MM.1S (cell line): ENCODE data around the gene TULP4.

Experiments used
- DNase-seq: peaks from one replicate; pipeline ENCODE4 v3.0.0-alpha.2; 2015
- H2AFZ ChIP-seq: fragments of 300-600 bp; sonication (generic); 2 replicates; pipeline ENCODE4 v1.6.0; 2016; ENCODE audit warnings: antibody characterized with exemption, low read length
- H3F3A ChIP-seq: fragments of 300-600 bp; sonication (generic); 2 replicates; pipeline ENCODE4 v1.6.1; 2016; ENCODE audit warnings: mild to moderate bottlenecking, antibody characterized with exemption, low read length, moderate library complexity, mixed read lengths; ENCODE audit not compliant: insufficient read depth
- H3K27ac ChIP-seq: fragments of 300-600 bp; sonication (generic); 2 replicates; pipeline ENCODE4 v1.5.1; 2016; ENCODE audit warnings: mild to moderate bottlenecking, low read length
- H3K27me3 ChIP-seq: fragments of 300-600 bp; sonication (generic); replicated peaks from 2 replicates; pipeline ENCODE4 v1.6.0; 2016; ENCODE audit warnings: low read length; ENCODE audit not compliant: insufficient read depth
- H3K36me3 ChIP-seq: fragments of 300-600 bp; sonication (generic); replicated peaks from 2 replicates; pipeline ENCODE4 v1.6.1; 2016; ENCODE audit warnings: mild to moderate bottlenecking, low read length, mixed read lengths; ENCODE audit not compliant: insufficient read depth
- H3K4me1 ChIP-seq: fragments of 300-600 bp; sonication (generic); 2 replicates; pipeline ENCODE4 v1.6.1; 2016; ENCODE audit warnings: low read length, mixed read lengths
- H3K4me2 ChIP-seq: fragments of 300-600 bp; sonication (generic); 2 replicates; pipeline ENCODE4 v1.6.0; 2016; ENCODE audit warnings: low read depth, low read length
- H3K4me3 ChIP-seq: fragments of 300-600 bp; sonication (generic); 2 replicates; pipeline ENCODE4 v1.5.1; 2016; ENCODE audit warnings: low read length, mixed read lengths
- H3K79me2 ChIP-seq: fragments of 300-600 bp; sonication (generic); 2 replicates; pipeline ENCODE4 v1.6.1; 2016; ENCODE audit warnings: mixed run types, low read length, mixed read lengths
- H3K9ac ChIP-seq: fragments of 300-600 bp; sonication (generic); 2 replicates; pipeline ENCODE4 v1.6.1; 2016; ENCODE audit warnings: low read length, mixed read lengths
- H3K9me2 ChIP-seq: fragments of 300-600 bp; sonication (generic); replicated peaks from 2 replicates; pipeline ENCODE4 v1.6.1; 2016; ENCODE audit warnings: mild to moderate bottlenecking, low read length, mixed read lengths; ENCODE audit not compliant: insufficient read depth
- H3K9me3 ChIP-seq: fragments of 300-600 bp; sonication (generic); replicated peaks from 2 replicates; pipeline ENCODE4 v1.6.1; 2016; ENCODE audit warnings: mild to moderate bottlenecking, low read length, mixed read lengths; ENCODE audit not compliant: insufficient read depth
- H4K20me1 ChIP-seq: fragments of 300-600 bp; sonication (generic); 2 replicates; pipeline ENCODE4 v1.6.1; 2016; ENCODE audit warnings: mild to moderate bottlenecking, low read length, moderate library complexity, mixed read lengths; ENCODE audit not compliant: insufficient read depth
- EZH2 ChIP-seq: fragments of 300-600 bp; sonication (generic); optimal IDR thresholded peaks from 2 replicates; pipeline ENCODE3; 2017; ENCODE audit warnings: low read depth, mild to moderate bottlenecking, antibody characterized with exemption, low read length, mixed read lengths
- EZH2phosphoT487 ChIP-seq: fragments of 300-600 bp; sonication (generic); IDR thresholded peaks from 2 replicates; pipeline ENCODE4 v1.6.1; 2018; ENCODE audit warnings: antibody characterized with exemption, low read length
- TF ChIP-seq, protein P1 (sequence below): fragments of 300-600 bp; sonication (generic); IDR thresholded peaks from 2 replicates; pipeline ENCODE4 v1.5.1; 2016; ENCODE audit warnings: antibody characterized with exemption, low read length, mixed read lengths

The TULP4 gene

DNA sequence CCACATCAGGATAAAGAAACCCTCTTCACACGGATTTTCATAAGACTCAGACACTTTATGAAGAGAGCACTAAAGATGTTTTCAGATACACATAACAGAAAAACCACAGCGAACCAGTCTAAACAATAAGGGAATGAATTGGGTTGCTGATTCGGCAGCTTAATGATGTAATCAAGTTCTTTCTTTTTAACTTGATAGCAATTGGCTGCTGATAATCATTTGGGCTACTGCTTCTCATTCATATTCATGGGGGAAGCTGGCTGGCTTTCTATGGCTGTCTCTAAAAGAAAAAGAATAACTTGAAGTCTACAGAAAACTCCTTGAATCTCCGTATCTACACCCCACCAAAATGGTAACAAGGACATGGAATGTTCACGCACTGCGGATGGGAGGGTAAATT, 227.6 kb downstream of the TULP4 start:
- no peaks in the 10 kb centered on the region for H3K9me2 ChIP-seq
- no peak overlapping the region for H3K27ac ChIP-seq
- no peaks in the 10 kb centered on the region for H4K20me1 ChIP-seq
- no peak overlapping the region for H3K4me3 ChIP-seq
- TF ChIP-seq, protein P1, sequence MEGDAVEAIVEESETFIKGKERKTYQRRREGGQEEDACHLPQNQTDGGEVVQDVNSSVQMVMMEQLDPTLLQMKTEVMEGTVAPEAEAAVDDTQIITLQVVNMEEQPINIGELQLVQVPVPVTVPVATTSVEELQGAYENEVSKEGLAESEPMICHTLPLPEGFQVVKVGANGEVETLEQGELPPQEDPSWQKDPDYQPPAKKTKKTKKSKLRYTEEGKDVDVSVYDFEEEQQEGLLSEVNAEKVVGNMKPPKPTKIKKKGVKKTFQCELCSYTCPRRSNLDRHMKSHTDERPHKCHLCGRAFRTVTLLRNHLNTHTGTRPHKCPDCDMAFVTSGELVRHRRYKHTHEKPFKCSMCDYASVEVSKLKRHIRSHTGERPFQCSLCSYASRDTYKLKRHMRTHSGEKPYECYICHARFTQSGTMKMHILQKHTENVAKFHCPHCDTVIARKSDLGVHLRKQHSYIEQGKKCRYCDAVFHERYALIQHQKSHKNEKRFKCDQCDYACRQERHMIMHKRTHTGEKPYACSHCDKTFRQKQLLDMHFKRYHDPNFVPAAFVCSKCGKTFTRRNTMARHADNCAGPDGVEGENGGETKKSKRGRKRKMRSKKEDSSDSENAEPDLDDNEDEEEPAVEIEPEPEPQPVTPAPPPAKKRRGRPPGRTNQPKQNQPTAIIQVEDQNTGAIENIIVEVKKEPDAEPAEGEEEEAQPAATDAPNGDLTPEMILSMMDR: no peak
- TF ChIP-seq EZH2 (no peak), EZH2phosphoT487 (no peak)
- no peaks in the 10 kb centered on the region for H3K36me3 ChIP-seq
- no peak overlapping the region for H2AFZ ChIP-seq
- H3K27me3 ChIP-seq: peaks cover 7% of the 10 kb centered on the region; the same call in 1 of the 2 replicates
- no peak overlapping the region for H3K4me2 ChIP-seq
- no peaks in the 10 kb centered on the region for H3K4me1 ChIP-seq
- no peak overlapping the region for H3K9ac ChIP-seq
- no peak for DNase-seq
- no peaks in the 10 kb centered on the region for H3K9me3 ChIP-seq
- H3K79me2 ChIP-seq: no peaks in the 10 kb centered on the region
- no peaks in the 10 kb centered on the region for H3F3A ChIP-seq

DNA sequence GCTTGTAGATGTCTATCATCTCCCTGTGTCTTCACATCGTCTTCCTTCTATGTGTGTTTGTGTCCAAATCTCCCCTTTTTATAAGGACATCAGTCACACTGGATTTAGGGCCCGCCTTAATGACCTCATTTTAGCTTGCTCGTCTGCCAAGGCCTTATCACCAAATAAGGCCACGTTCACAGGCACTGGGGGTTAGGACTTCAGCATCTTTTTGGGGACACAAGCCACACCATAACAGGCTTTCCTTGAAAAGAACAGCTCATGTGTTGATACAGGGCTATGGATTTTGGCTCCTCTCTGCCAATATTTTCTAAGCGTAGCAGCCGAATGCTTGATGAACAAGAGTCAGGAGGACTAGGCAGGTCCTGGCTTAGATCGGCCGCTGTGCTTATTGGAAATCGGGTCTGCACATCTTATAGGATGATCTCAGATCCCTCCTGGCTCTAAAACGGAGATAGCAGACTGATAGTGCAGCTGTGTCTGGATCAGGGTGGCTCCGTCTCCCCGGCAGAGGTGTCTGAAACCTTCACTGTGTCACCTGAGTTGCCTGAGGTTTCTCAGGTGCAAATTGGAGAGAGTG, 231.4 kb downstream of the TULP4 start:
- no peak for TF ChIP-seq EZH2phosphoT487
- no peak for TF ChIP-seq EZH2
- TF ChIP-seq, protein P1: no peak
- Histone ChIP-seq H2AFZ (no peak overlapping the region), H3K9ac (no peak overlapping the region), H3K27me3 (peaks cover 14% of the 10 kb centered on the region), H3K27ac (no peak overlapping the region), H3K4me2 (no peak overlapping the region), H3K4me1 (no peaks in the 10 kb centered on the region), H4K20me1 (no peaks in the 10 kb centered on the region), H3K9me3 (no peaks in the 10 kb centered on the region), H3K9me2 (no peaks in the 10 kb centered on the region), H3F3A (no peaks in the 10 kb centered on the region), H3K79me2 (no peaks in the 10 kb centered on the region), H3K4me3 (no peak overlapping the region), H3K36me3 (no peaks in the 10 kb centered on the region)
- DNase-seq: no peak

DNA sequence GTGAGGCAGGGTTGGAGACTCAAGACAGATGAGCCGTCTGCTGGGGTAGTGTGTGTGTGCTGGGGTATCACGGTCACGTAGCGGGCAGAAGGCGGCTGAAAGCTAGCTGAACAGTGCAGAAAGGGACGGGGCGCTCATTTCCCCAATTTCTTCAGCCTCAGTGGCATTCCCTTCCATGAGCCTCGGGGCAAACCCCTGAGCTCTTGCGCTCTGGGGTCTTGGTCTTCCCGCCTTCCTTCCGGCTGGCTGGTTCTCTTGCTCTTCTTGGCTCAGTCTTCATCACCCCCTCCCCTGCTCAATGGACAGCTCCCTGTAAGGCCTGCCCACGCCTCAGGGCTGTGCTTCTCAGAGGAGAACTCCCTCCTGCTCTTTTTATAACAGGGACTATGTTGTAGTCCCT, 232.2 kb downstream of the TULP4 start:
- no peaks in the 10 kb centered on the region for H3F3A ChIP-seq
- no peak for DNase-seq
- no peak for TF ChIP-seq EZH2phosphoT487
- TF ChIP-seq, protein P1: no peak
- no peak for TF ChIP-seq EZH2
- H3K4me2 ChIP-seq: no peak overlapping the region
- H3K9me2 ChIP-seq: no peaks in the 10 kb centered on the region
- H3K9ac ChIP-seq: no peak overlapping the region
- no peaks in the 10 kb centered on the region for H4K20me1 ChIP-seq
- peaks cover 16% of the 10 kb centered on the region for H3K27me3 ChIP-seq
- no peaks in the 10 kb centered on the region for H3K9me3 ChIP-seq
- no peak overlapping the region for H3K27ac ChIP-seq
- no peaks in the 10 kb centered on the region for H3K36me3 ChIP-seq
- no peaks in the 10 kb centered on the region for H3K4me1 ChIP-seq
- no peaks in the 10 kb centered on the region for H3K79me2 ChIP-seq
- H2AFZ ChIP-seq: no peak overlapping the region
- no peak overlapping the region for H3K4me3 ChIP-seq
